GM19351 (cell line): ENCODE data around the gene GPR155.
"Not testable (repeated sequence)": the region's sequence is repeated elsewhere in the genome, so short reads cannot be mapped to it uniquely, and the experiment has no call there.

Source experiments
- ATAC-seq: cut with Tn5 transposase; IDR thresholded peaks from one replicate; pipeline ENCODE4 v1.9.1; 2021; ENCODE audit warnings: mild to moderate bottlenecking, moderate library complexity; ENCODE audit not compliant: unreplicated experiment

Gene GPR155

GRCh38 chr2:174493549-174494331 lies 6.9 kb upstream of the GPR155 start:
- peak; percentile 39 for ATAC-seq

- ATAC-seq = peak; percentile 96
Observed at GRCh38 chr2:174492963-174493431, 6.2 kb upstream of the GPR155 start.

GRCh38 chr2:174491947-174492346 lies 5.1 kb upstream of the GPR155 start:
- no peak for ATAC-seq

- no peak for ATAC-seq
Observed at GRCh38 chr2:174490051-174490450, 3.2 kb upstream of the GPR155 start.

- ATAC-seq = not testable (repeated sequence)
Observed at GRCh38 chr2:174489520-174489919, 2.7 kb upstream of the GPR155 start.

- ATAC-seq = no peak
Observed at GRCh38 chr2:174487820-174488162, 962 bp upstream of the GPR155 start.

- peak; percentile 89 for ATAC-seq
Observed at GRCh38 chr2:174487108-174487819, 435 bp upstream of the GPR155 start.

- peak; percentile 28 for ATAC-seq
Observed at GRCh38 chr2:174485788-174486562, 854 bp downstream of the GPR155 start.

- ATAC-seq = not testable (repeated sequence)
Observed at GRCh38 chr2:174485045-174485444, 1.8 kb downstream of the GPR155 start.

GRCh38 chr2:174484573-174484972 lies 2.3 kb downstream of the GPR155 start:
- ATAC-seq = no peak

- no peak for ATAC-seq
Observed at GRCh38 chr2:174482854-174483253, 4.0 kb downstream of the GPR155 start.

GRCh38 chr2:174477759-174478158 lies 9.1 kb downstream of the GPR155 start:
- no peak for ATAC-seq

- ATAC-seq = no peak
Observed at GRCh38 chr2:174473796-174474195, 13.0 kb downstream of the GPR155 start.

GRCh38 chr2:174465327-174465726 lies 21.5 kb downstream of the GPR155 start:
- no peak for ATAC-seq

- ATAC-seq = no peak
Observed at GRCh38 chr2:174461221-174461620, 25.6 kb downstream of the GPR155 start.

- no peak for ATAC-seq
Observed at GRCh38 chr2:174454566-174454965, 32.3 kb downstream of the GPR155 start.

GRCh38 chr2:174450021-174450816 lies 36.6 kb downstream of the GPR155 start:
- ATAC-seq = no peak

- ATAC-seq = no peak
Observed at GRCh38 chr2:174449033-174449432, 37.8 kb downstream of the GPR155 start.

GRCh38 chr2:174446531-174446930 lies 40.3 kb downstream of the GPR155 start:
- no peak for ATAC-seq

- ATAC-seq = no peak
Observed at GRCh38 chr2:174445248-174445647, 41.6 kb downstream of the GPR155 start.

- no peak for ATAC-seq
Observed at GRCh38 chr2:174444761-174445160, 42.1 kb downstream of the GPR155 start.
